H1 (cell line): Measurements from ENCODE around the gene JPT1.

Source experiments
- ATF3 ChIP-seq: IDR thresholded peaks from 2 replicates; pipeline ENCODE4 v1.6.1; 2011; ENCODE audit warnings: low read depth, mild to moderate bottlenecking, low read length; ENCODE audit not compliant: insufficient read depth
- CTBP2 ChIP-seq: IDR thresholded peaks from 2 replicates; pipeline ENCODE4 v1.7.0; 2011; ENCODE audit warnings: borderline replicate concordance, mild to moderate bottlenecking, moderate library complexity, mixed read lengths, low read length; ENCODE audit not compliant: insufficient read depth, insufficient read length
- CTCF ChIP-seq, 3 experiments: IDR thresholded peaks; 1 replicate in 2 of 3; 2 replicates in 1 of 3; pipeline versions ENCODE4 v1.5.1 to v1.6.1; 2011; ENCODE audit warnings: low read length in 3 of 3, mild to moderate bottlenecking in 3 of 3, inconsistent platforms in 2 of 3, low read depth in 1 of 3, moderate library complexity in 1 of 3; ENCODE audit not compliant: insufficient read depth in 1 of 3; ENCODE audit errors: control extremely low read depth in 1 of 3
- FOSL1 ChIP-seq: IDR thresholded peaks from 2 replicates; pipeline ENCODE4 v1.6.1; 2011; ENCODE audit warnings: mild to moderate bottlenecking, low read depth, low read length, moderate library complexity; ENCODE audit not compliant: insufficient read depth
- MAX ChIP-seq: IDR thresholded peaks from 2 replicates; pipeline ENCODE4 v1.6.1; 2012; ENCODE audit warnings: inconsistent platforms
- RAD21 ChIP-seq, 2 experiments: IDR thresholded peaks in 1 of 2; conservative IDR thresholded peaks in 1 of 2; 2 replicates each; pipeline ENCODE4 v1.6.1; 2011; ENCODE audit warnings: low read depth in 2 of 2, low read length in 2 of 2, improper control_type of control experiment in 1 of 2, inconsistent platforms in 1 of 2, mild to moderate bottlenecking in 1 of 2, moderate library complexity in 1 of 2

- TF ChIP-seq MAX, result no peak
- no peak for TF ChIP-seq CTBP2
- no peak for TF ChIP-seq CTCF (IDR thresholded peaks at IDR 0.05; ENCODE audit: control extremely low read depth in 1 of 3, insufficient read depth in 1 of 3, low read depth in 1 of 3, low read length in 3 of 3)
- no peak for TF ChIP-seq ATF3
- TF ChIP-seq FOSL1, result no peak
- no peak for TF ChIP-seq RAD21 (IDR thresholded peaks at IDR 0.05 in 1 of 2, conservative IDR thresholded peaks at IDR 0.05 in 1 of 2; ENCODE audit: low read depth in 2 of 2, low read length in 2 of 2)
These were observed 26.8 kb upstream of the JPT1 start for GRCh38 chr17:75181110-75181509.
